DOHH2 (cell line): ENCODE results near the gene PEPD.

Experiments used
- H3F3A ChIP-seq: fragments of 200-600 bp; sonication (generic), shearing (Covaris generic); 2 replicates; pipeline ENCODE4 v1.6.0; 2016; ENCODE audit warnings: antibody characterized with exemption, mild to moderate bottlenecking; ENCODE audit not compliant: control insufficient read depth, insufficient read depth
- H3K27ac ChIP-seq: fragments of 200-600 bp; sonication (generic); 2 replicates; pipeline ENCODE4 v1.5.1; 2014; ENCODE audit warnings: low read depth, mild to moderate bottlenecking, low read length, moderate library complexity
- H3K27me3 ChIP-seq: fragments of 200-600 bp; sonication (generic); 2 replicates; pipeline ENCODE4 v1.6.1; 2014; ENCODE audit warnings: mild to moderate bottlenecking, low read length, mixed read lengths; ENCODE audit not compliant: control insufficient read depth
- H3K36me3 ChIP-seq: fragments of 200-600 bp; sonication (generic); 2 replicates; pipeline ENCODE4 v1.6.1; 2014; ENCODE audit warnings: mild to moderate bottlenecking, low read length, moderate library complexity, mixed read lengths; ENCODE audit not compliant: control insufficient read depth
- H3K4me1 ChIP-seq: fragments of 200-600 bp; sonication (generic); 2 replicates; pipeline ENCODE4 v1.6.1; 2014; ENCODE audit warnings: mild to moderate bottlenecking, low read length, mixed read lengths; ENCODE audit not compliant: control insufficient read depth
- H3K4me2 ChIP-seq: fragments of 200-600 bp; sonication (generic); 2 replicates; pipeline ENCODE4 v1.6.0; 2014; ENCODE audit warnings: mild to moderate bottlenecking, low read length, moderate library complexity
- H3K4me3 ChIP-seq: fragments of 200-600 bp; sonication (generic); 2 replicates; pipeline ENCODE4 v1.5.1; 2014; ENCODE audit warnings: mild to moderate bottlenecking, low read length, mixed read lengths
- H3K79me2 ChIP-seq: fragments of 200-600 bp; sonication (generic); 2 replicates; pipeline ENCODE4 v1.6.1; 2014; ENCODE audit warnings: mild to moderate bottlenecking, low read length, mixed read lengths; ENCODE audit not compliant: control insufficient read depth
- H3K9me2 ChIP-seq: fragments of 200-600 bp; sonication (generic); replicated peaks from 2 replicates; pipeline ENCODE4 v1.6.1; 2014; ENCODE audit warnings: mild to moderate bottlenecking, low read length, mixed read lengths; ENCODE audit not compliant: control insufficient read depth
- H3K9me3 ChIP-seq: fragments of 200-600 bp; sonication (generic); 2 replicates; pipeline ENCODE4 v1.6.1; 2014; ENCODE audit warnings: antibody characterized with exemption, low read length, mixed read lengths; ENCODE audit not compliant: control insufficient read depth, insufficient read depth
- H4K20me1 ChIP-seq: fragments of 200-600 bp; sonication (generic); 2 replicates; pipeline ENCODE4 v1.6.0; 2014; ENCODE audit warnings: low read depth, mild to moderate bottlenecking, antibody characterized with exemption, low read length, moderate library complexity; ENCODE audit not compliant: control insufficient read depth, insufficient read depth
- EZH2phosphoT487 ChIP-seq: fragments of 200-600 bp; sonication (generic); IDR thresholded peaks from 2 replicates; pipeline ENCODE4 v1.6.1; 2017; ENCODE audit warnings: borderline replicate concordance, mild to moderate bottlenecking, antibody characterized with exemption, low read length, moderate library complexity, mixed read lengths
- TF ChIP-seq, protein P1 (sequence below): fragments of 200-600 bp; sonication (generic); IDR thresholded peaks from one replicate; pipeline ENCODE4 v1.5.1; 2014; ENCODE audit warnings: antibody characterized with exemption, mild to moderate bottlenecking, low read depth, low read length; ENCODE audit not compliant: poor library complexity, severe bottlenecking

Gene PEPD

DNA sequence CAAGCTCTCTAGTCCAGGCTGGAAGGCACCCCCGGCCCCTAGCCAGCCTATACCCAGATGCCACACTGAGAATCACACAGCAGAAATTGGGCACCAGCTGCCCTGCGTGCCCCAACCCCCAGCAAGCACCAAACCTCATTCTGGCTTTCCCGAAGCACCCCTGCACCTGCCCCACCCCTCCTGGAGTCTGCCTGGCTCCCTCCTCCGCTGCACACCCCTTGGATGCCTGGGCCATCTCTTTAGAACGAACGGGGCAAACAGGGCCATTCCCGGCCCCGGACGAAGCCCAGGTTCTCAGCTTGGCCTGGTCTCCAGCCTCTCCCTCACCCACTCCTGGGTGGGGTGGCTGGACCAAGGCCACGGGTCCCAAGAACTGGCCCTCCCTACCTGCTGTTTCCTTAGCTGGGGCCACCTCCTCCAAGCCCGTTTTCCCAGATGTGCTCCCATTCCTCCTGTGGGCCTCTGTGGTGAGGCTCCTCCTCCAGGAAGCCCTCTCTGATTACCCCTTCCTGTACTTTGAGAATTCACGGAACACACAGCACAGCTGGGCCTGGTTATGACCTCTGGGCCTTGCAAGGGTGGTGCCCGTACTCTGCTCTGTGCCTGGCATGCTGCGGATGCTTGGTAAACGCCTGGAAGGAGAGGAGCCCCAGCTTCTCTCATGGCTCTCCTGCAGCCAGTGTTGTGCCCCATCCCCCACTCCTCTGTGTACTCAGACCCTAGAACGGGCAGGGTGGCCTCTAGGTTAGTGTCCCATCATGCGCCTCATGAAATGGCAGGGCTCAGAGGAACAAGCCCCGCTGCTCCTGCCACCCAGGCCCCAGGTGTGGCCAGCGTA lies 126.6 kb downstream of the PEPD start:
- Histone ChIP-seq H3K79me2 (no peaks in the 10 kb centered on the region), H3K27me3 (no peaks in the 10 kb centered on the region), H3K9me2 (no peaks in the 10 kb centered on the region), H3K36me3 (no peaks in the 10 kb centered on the region), H3K4me2 (no peak overlapping the region), H4K20me1 (no peaks in the 10 kb centered on the region), H3K4me1 (no peaks in the 10 kb centered on the region), H3K27ac (no peak overlapping the region), H3K4me3 (no peak overlapping the region), H3K9me3 (no peaks in the 10 kb centered on the region), H3F3A (no peaks in the 10 kb centered on the region)
- TF ChIP-seq, protein P1, sequence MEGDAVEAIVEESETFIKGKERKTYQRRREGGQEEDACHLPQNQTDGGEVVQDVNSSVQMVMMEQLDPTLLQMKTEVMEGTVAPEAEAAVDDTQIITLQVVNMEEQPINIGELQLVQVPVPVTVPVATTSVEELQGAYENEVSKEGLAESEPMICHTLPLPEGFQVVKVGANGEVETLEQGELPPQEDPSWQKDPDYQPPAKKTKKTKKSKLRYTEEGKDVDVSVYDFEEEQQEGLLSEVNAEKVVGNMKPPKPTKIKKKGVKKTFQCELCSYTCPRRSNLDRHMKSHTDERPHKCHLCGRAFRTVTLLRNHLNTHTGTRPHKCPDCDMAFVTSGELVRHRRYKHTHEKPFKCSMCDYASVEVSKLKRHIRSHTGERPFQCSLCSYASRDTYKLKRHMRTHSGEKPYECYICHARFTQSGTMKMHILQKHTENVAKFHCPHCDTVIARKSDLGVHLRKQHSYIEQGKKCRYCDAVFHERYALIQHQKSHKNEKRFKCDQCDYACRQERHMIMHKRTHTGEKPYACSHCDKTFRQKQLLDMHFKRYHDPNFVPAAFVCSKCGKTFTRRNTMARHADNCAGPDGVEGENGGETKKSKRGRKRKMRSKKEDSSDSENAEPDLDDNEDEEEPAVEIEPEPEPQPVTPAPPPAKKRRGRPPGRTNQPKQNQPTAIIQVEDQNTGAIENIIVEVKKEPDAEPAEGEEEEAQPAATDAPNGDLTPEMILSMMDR: no peak
- TF ChIP-seq EZH2phosphoT487: no peak

DNA sequence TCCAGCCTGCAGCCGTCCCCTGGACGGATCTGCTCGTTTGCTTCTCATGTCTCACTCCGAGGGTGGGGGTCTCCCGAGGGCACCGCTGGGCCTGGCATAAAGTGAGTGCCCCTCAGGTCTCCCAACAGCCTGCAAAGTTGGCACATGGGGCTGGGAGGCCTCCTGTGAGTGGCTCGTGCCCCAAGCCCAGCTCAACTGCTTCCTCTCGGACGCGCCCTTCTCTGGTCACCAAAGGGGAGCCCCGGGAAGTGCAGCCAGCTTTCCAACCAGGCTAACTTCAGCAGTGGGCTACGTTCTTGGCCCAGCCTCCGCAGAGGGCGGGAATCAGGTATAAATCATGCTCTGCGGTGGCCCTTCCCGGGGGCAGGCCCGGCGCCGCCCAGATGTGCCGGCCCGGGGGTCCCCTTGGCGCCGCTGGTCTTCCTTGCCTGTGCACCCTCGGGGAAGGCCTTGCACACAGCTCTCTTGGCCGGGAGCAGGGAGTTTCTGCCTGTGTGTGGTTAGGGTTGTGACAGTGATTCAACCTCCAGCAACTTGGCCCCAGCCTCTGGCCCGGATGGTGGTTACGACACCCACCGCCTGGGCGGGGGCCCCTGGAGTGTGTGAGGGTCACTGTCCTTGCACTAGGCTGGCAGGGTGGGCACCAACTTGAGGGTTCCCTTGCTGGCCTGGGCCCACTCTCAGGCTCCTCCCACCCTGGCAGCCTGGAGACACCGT lies 127.4 kb downstream of the PEPD start:
- Histone ChIP-seq H3K36me3 (no peaks in the 10 kb centered on the region), H4K20me1 (no peaks in the 10 kb centered on the region), H3K27ac (no peak overlapping the region), H3F3A (no peaks in the 10 kb centered on the region), H3K9me3 (no peaks in the 10 kb centered on the region), H3K27me3 (no peaks in the 10 kb centered on the region), H3K79me2 (no peaks in the 10 kb centered on the region), H3K4me1 (no peaks in the 10 kb centered on the region), H3K9me2 (no peaks in the 10 kb centered on the region), H3K4me3 (no peak overlapping the region), H3K4me2 (no peak overlapping the region)
- TF ChIP-seq EZH2phosphoT487: no peak
- TF ChIP-seq, protein P1: no peak

DNA sequence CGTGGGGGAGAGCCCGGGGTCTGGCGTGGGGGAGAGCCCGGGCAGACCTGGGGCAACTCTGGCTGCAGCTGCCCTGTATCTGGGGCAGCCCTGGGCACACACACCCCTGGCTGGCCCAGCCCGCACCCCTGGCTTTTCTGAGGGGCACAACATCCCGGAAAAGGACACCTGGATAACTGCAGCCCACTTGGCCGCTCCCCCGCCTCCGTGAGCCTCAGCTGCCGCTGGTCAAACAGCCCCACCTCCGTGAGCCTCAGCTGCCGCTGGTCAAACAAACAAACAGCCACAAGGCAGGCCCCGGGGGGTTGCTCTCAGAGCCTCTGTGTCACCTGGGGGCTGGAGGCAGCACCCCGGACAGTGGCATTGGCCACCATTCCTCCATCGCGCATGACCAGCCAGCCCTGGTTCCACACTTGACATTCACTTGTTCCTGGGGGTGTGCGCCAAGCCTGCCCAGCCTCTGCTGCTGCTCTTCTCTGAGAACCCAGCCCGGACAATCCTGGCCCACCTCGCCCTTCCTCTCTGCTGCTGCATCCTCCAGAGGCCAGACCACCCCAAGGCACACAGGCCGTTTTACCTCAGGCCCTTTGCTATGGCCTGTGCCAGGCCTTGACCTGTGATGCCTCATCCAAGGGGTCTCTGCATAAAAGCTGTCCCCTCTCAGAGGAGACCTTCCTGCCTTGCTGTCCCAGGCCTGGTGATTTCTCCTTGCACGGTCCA lies 128.1 kb downstream of the PEPD start:
- H3K27ac ChIP-seq: no peak overlapping the region
- H3K9me2 ChIP-seq: no peaks in the 10 kb centered on the region
- H4K20me1 ChIP-seq: no peaks in the 10 kb centered on the region
- no peaks in the 10 kb centered on the region for H3K27me3 ChIP-seq
- no peaks in the 10 kb centered on the region for H3K79me2 ChIP-seq
- H3K4me2 ChIP-seq: no peak overlapping the region
- H3K4me1 ChIP-seq: no peaks in the 10 kb centered on the region
- TF ChIP-seq, protein P1: no peak
- no peak for TF ChIP-seq EZH2phosphoT487
- H3K4me3 ChIP-seq: no peak overlapping the region
- no peaks in the 10 kb centered on the region for H3F3A ChIP-seq
- H3K36me3 ChIP-seq: no peaks in the 10 kb centered on the region
- H3K9me3 ChIP-seq: no peaks in the 10 kb centered on the region
